ENCODE measurements around the gene TRAF3IP1.

- TF ChIP-seq CTCF (conservative IDR thresholded peaks at IDR 0.05; ENCODE audit: low read depth, low read length) (no peak), EZH2 (IDR thresholded peaks at IDR 0.05; ENCODE audit: low read length, unreplicated experiment) (no peak), EZH2phosphoT487 (IDR thresholded peaks at IDR 0.05; ENCODE audit: borderline replicate concordance, low read length) (no peak)
Measured at GRCh38 chr2:238389988-238390589, 69.8 kb downstream of the TRAF3IP1 start.
